Large intestine (tissue), 3 donors: ENCODE results near the gene MAP4K2. TPM values are rescaled to one million over a fixed set of nuclear protein-coding genes. Genes with fewer than 3 reads are reported as not detected.

Source experiments
- DNase-seq, 2 donors: peaks; one replicate each; pipeline versions ENCODE4 v3.0.0 to v3.0.0-alpha.2; 2013
- H3K27ac ChIP-seq: one replicate; pipeline ENCODE4 v1.5.1; 2013; ENCODE audit warnings: low read length
- H3K27me3 ChIP-seq: 2 replicates; pipeline ENCODE4 v1.6.1; 2013; ENCODE audit warnings: low read length; ENCODE audit not compliant: control insufficient read depth, insufficient read depth
- H3K36me3 ChIP-seq: 2 replicates; pipeline ENCODE4 v1.6.1; 2013; ENCODE audit warnings: low read length; ENCODE audit not compliant: control insufficient read depth, insufficient read depth
- H3K4me1 ChIP-seq: one replicate; pipeline ENCODE4 v1.6.1; 2013; ENCODE audit warnings: low read length; ENCODE audit not compliant: control insufficient read depth, insufficient read depth
- H3K4me3 ChIP-seq: one replicate; pipeline ENCODE4 v1.5.1; 2013; ENCODE audit warnings: low read length
- H3K9me3 ChIP-seq: one replicate; pipeline ENCODE4 v1.6.1; 2013; ENCODE audit warnings: mild to moderate bottlenecking, low read depth, low read length, moderate library complexity; ENCODE audit not compliant: control insufficient read depth
- WGBS: methylation state at CpG from one replicate; pipeline ENCODE4 v1.1.5; 2013; ENCODE audit warnings: low lambda C conversion rate; ENCODE audit not compliant: insufficient coverage; 5-methylcytosine and 5-hydroxymethylcytosine counted together
- polyA plus RNA-seq: library from polyadenylated mRNA; unstranded; fragments of 120-200 nt; gene quantifications from one replicate; pipeline ENCODE4 v1.2.1, GENCODE V29; 2013

The MAP4K2 gene
- polyA plus RNA-seq, 1 donor, result 13.5 TPM

DNA sequence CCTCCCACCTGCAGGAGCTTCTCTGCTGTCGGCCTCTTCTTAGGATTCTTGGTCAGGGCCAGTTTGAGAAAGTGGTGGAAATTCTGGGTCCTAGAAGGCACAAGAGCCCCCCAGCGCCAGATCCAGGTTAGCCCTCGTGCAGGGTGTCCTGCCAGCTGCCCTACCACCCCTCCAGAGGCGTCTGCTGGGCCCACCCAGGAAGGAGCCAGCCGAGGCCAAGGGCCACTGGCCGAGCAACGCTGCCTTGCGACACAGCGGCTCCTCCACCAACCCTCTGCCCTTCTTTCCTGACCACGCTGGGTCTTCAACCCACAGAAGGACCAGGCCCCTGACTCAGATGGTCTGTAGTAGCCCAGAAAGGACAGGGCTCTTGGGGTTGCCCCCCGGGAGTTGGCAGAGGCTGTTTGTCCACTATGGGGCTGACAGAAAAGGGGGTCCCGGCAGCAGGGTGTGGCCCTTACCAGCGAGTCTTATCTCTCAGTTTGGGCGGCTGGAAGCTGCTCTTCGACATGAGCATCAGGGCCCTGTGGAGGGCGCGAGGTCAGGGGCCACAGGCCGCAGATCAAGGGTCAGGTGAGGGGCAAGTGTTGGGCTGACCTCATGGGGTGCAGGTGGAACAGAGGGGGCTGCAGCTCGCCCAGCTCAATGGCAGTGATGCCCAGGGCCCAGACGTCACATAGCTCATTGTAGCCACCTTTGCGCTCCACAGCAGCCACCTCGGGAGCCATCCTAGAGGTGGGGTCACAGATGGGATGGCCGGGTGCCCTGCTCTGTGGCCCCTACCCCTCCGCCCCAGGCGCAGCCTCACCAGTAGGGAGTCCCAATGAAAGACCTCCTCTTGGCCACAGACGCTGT lies 2.5 kb downstream of the MAP4K2 start:
- Histone ChIP-seq H3K4me1 (peaks cover 22% of the 10 kb centered on the region), H3K36me3 (peaks cover 28% of the 10 kb centered on the region), H3K4me3 (no peak overlapping the region), H3K27me3 (no peaks in the 10 kb centered on the region), H3K9me3 (peaks cover 2% of the 10 kb centered on the region), H3K27ac (no peak overlapping the region)
- no CpG with 5 or more reads among the region's 26 CpGs for WGBS
- no peak for DNase-seq

DNA sequence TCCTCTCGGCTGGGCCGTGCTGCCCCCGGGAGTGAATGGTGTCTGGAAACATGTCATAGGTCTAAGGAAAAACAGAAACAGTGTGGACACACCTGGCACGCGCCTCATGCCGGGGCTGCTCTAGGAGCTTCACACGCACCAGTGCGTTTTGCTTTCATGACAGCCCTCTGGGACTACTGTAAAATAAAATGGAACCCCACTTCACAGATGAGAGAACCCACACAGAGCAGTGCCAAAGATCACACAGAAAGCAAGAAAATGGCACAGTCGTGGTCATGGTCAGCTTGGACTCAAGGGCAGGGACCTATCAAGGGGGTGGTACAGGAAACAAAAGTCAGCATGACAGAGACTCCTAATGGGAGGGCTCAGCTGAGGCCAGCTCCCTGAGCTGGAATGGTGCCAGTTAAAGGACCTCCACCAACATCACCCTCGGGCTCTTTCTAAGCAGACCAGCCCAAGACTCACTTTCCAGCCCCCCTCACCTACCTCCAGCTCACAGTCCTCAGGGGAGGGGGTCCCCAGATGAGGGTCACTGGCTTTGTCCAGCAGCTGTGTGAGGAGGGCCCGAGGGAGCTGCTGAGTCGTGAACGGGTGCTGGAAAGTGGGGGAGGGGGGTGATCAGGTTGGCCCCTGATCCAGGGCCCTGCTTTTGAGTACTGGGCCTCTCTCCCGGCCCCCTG lies 3.3 kb downstream of the MAP4K2 start:
- peaks cover 22% of the 10 kb centered on the region for H3K4me1 ChIP-seq
- H3K4me3 ChIP-seq, result no peak overlapping the region
- peaks cover 2% of the 10 kb centered on the region for H3K9me3 ChIP-seq
- H3K36me3 ChIP-seq, result peaks cover 20% of the 10 kb centered on the region
- DNase-seq, result no peak
- WGBS, result no CpG with 5 or more reads among the region's 14 CpGs
- no peaks in the 10 kb centered on the region for H3K27me3 ChIP-seq
- H3K27ac ChIP-seq, result no peak overlapping the region

DNA sequence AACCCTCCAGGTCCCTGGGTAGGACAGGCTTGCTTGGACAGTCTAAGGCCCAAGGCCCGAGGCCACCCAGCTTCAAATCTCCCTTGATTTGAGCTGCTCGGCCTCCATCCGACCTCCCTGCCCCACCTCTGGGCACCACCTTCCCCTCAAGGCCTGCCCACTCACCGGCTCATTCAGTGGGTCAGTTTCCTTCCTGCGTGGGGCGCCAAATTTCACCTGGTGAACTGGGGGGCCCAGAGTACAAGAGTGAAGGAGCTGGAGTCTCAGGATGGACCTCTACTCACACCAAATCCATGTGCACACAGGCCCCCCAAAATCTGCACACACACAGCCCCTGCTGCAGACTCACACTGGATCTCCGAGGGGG lies 3.8 kb downstream of the MAP4K2 start:
- H3K4me1 ChIP-seq, result peaks cover 19% of the 10 kb centered on the region
- H3K27me3 ChIP-seq, result no peaks in the 10 kb centered on the region
- DNase-seq, result no peak
- H3K36me3 ChIP-seq, result peaks cover 16% of the 10 kb centered on the region
- H3K27ac ChIP-seq, result no peak overlapping the region
- peaks cover 2% of the 10 kb centered on the region for H3K9me3 ChIP-seq
- no peak overlapping the region for H3K4me3 ChIP-seq
- WGBS, result no CpG with 5 or more reads among the region's 7 CpGs

DNA sequence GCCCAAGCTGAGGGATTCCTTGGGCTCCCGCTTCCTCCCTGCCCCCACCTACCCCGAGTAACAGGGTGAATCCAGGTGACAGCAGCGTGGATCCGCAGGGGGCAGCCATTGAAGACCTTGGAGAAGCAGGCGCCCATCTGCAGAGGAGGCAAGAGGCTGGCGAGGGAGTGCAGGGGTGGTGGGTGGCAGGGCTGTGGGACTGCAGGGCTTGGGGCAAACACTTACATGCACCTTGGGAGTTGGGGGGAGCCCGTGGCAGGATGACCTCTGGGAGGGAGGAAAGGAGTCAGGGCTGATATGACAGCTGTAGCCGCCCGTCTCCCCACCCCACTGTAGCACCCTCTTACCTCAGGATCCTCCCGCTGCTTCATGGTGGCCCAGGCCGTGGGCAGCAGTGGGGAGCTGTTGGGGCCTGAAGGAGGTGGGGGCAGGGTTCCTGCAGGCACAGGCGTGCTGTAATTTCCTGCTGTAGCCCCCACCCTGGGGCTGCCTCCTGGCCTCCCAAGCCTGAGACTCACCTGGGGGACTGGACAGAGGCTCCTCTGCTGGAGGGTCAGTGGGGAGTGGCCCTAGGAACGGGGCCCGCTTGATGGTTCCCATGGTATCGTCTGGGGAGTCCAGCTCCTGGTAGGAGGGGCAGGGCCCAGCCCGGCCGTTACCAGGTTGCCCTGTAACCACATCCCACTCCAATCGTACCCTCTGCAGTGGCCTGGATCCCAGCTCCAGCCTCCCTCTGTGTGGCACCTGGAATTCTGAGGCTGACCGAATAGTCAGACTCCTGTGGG lies 6.1 kb downstream of the MAP4K2 start:
- no CpG with 5 or more reads among the region's 19 CpGs for WGBS
- Histone ChIP-seq H3K27ac (no peak overlapping the region), H3K27me3 (no peaks in the 10 kb centered on the region), H3K9me3 (no peaks in the 10 kb centered on the region), H3K4me3 (no peak overlapping the region), H3K36me3 (peaks cover 13% of the 10 kb centered on the region), H3K4me1 (peaks cover 6% of the 10 kb centered on the region)
- DNase-seq, result no peak

DNA sequence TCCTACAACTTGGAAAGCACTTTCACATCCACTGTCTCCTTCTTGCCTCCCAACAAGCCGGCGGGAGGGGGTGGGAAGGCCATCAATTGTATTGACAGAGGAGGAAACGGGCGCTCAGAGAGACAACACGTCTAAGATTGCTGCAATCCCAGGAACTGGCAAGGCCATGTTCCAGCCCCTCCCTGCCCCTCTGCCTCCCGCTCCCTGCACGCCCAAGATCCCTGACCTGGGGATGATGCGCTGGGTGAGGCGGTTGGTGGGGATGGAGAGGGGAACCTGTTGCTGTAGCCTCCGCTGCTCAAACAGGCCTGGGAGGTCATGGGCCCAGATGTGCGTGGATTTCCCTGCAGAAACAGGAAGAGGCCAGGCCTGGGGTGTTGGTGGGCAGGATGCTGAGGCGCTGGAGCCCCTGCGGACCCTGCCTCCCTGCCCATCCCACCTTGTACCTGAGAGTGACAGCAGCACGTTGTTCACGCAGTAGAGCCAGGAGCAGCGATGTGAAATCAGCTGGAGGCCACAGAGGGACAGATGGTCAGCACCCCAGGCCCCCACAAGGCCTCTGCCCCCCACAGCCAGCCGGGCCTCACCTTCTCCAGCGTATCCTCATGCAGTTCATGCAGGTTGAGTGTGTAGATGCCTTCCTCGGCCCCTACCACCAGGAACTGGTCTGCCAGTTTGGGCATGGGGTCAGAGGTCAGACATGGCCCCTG lies 6.8 kb downstream of the MAP4K2 start:
- H3K4me1 ChIP-seq, result peaks cover 2% of the 10 kb centered on the region
- DNase-seq, result no peak
- peaks cover 16% of the 10 kb centered on the region for H3K36me3 ChIP-seq
- no peaks in the 10 kb centered on the region for H3K27me3 ChIP-seq
- no CpG with 5 or more reads among the region's 19 CpGs for whole genome bisulfite sequencing
- no peaks in the 10 kb centered on the region for H3K9me3 ChIP-seq
- H3K4me3 ChIP-seq, result no peak overlapping the region
- no peak overlapping the region for H3K27ac ChIP-seq

DNA sequence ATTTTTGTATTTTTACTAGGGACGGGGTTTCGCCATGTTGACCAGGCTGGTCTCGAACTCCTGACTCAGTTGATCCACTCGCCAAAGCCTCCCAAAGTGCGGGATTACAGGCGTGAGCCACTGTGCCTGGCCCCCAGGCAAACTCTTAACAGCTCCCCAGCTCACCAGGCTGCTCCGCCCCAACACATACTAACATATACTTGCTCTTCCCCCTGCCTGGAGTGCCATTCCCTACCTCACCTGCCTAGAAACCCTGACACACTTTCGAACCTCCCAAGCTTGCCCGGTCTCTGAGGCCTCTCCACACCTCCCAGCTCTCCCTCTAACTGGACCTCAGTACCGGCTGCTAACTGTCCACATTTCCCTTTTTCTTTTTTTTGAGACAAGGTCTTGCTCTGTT lies 8.5 kb downstream of the MAP4K2 start:
- Histone ChIP-seq H3K4me3 (no peak overlapping the region), H3K4me1 (no peaks in the 10 kb centered on the region), H3K9me3 (no peaks in the 10 kb centered on the region), H3K27ac (no peak overlapping the region), H3K36me3 (peaks cover 20% of the 10 kb centered on the region), H3K27me3 (no peaks in the 10 kb centered on the region)
- DNase-seq, result no peak
- 100% methylated on average over 2 of the region's 10 CpGs for WGBS

DNA sequence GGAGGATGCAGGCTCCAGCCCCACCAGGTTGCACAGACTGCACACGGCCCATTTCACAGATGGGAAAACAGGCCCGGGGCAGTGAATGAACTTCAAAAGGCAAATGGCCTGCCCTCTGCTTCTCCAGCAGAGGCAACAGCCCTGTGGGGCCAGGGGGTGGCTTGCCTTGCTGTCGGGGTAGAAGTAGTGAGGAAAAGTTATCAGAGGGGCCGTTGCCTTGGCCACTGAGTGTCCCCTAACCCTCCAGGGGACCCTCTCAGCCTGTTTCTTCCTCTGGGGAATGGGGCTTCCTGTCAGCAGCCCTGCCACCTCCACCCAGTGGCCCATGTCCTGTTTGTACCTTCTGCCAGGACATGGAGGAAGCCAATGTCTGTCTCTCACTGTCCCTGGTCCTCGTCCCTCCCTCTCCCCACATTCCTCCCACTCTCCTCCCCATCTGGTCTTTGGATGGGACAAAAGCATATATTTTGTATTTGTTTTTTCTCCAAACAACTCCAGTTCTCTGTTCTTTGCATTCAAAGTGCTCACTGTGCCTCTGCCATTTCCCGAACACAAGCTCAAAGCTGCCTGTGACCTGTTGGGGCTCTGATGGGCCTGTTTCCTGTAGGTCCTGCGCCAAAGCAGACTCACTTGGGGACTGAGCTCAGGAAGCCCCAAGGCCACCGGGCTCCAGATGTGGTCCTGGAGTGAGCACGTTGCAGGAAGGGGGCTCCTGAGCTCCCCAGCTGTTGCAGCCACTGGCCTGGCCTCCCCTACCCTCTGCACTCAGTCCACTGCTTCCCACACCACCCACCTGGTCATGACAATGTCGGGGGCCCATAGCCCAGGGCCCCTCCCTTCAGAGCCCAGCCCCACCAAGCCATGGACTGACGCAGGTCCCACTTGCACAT lies 9.5 kb downstream of the MAP4K2 start:
- Histone ChIP-seq H3K27me3 (no peaks in the 10 kb centered on the region), H3K9me3 (no peaks in the 10 kb centered on the region), H3K27ac (no peak overlapping the region), H3K36me3 (peaks cover 25% of the 10 kb centered on the region), H3K4me3 (no peak overlapping the region), H3K4me1 (peaks cover 6% of the 10 kb centered on the region)
- DNase-seq, result no peak
- WGBS, result 67% methylated on average over 1 of the region's 11 CpGs

DNA sequence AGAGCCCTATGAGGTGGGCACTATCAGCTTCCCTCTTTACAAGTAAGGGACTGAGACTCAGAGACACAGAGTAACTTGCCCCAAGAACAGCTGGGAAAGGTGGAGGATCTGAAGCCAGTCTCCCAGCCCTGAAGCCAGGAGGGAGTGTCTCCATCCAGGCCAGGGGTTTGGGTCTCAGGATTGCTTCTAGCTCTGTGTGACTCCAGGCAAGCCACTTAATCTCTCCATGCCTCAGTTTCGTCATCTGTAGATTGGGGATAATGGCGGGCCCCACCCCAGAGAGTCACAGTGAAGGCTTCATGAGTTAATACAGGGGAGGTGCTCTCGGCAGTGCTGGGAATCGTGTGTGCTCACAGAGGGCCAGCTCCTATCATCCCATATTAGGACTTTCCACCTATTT lies 10.5 kb downstream of the MAP4K2 start:
- Histone ChIP-seq H3K4me1 (peaks cover 15% of the 10 kb centered on the region), H3K27ac (no peak overlapping the region), H3K4me3 (no peak overlapping the region), H3K9me3 (no peaks in the 10 kb centered on the region), H3K27me3 (no peaks in the 10 kb centered on the region), H3K36me3 (peaks cover 26% of the 10 kb centered on the region)
- no CpG with 5 or more reads among the region's 4 CpGs for WGBS
- no peak for DNase-seq

DNA sequence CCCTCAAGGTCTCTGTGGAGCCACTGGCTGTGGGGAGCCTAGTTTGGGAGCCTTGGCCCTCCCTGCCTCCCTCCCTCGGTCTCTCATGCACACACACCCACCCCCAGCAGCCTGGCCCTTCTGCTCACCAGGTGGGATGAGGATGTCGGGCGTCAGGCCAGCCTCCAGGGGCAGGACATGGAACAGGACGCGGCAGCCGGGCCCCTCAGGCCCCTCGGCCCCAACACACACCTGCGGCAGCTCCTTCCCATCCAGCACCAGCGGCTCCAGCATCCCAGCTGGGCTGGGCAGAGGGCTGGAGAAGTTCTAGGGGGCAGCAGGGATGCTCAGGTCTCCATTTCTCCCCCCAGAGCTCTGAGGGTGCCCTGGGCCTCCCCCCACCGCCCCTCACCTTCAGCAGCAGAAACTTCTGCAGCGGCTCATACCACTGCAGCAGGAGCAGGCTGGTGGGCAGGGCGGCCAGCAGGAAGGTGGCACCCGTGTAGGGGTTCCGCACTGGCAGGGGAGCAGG lies 11.2 kb downstream of the MAP4K2 start:
- no peak for DNase-seq
- no CpG with 5 or more reads among the region's 14 CpGs for WGBS

More for the DNA sequence above, 11.2 kb downstream of the MAP4K2 start:
- H3K36me3 ChIP-seq, result peaks cover 26% of the 10 kb centered on the region
- no peak overlapping the region for H3K4me3 ChIP-seq
- no peaks in the 10 kb centered on the region for H3K27me3 ChIP-seq
- H3K27ac ChIP-seq, result no peak overlapping the region
- no peaks in the 10 kb centered on the region for H3K9me3 ChIP-seq
- peaks cover 15% of the 10 kb centered on the region for H3K4me1 ChIP-seq
